Keratinocyte (primary cell): ENCODE measurements around the gene SCGB2A2. TPM values are rescaled to one million over a fixed set of nuclear protein-coding genes. Genes with fewer than 3 reads are reported as not detected.
A peak's percentile ranks its signal among the peaks of the same experiment; 100 is the strongest.

Experiments
- DNase-seq: peaks from one replicate; pipeline ENCODE4 v3.0.0-alpha.2; 2011; ENCODE audit warnings: low read depth, missing footprints, low spot score
- FAIRE-seq: peaks from 2 replicates; lab custom pipeline; 2011; peaks lifted over from hg19 to GRCh38; lab: Jason Lieb, UNC
- H2AFZ ChIP-seq: 2 replicates; pipeline ENCODE4 v1.6.0; 2012; ENCODE audit warnings: low read length, control low read depth, inconsistent platforms; ENCODE audit not compliant: control insufficient read depth
- H3K27ac ChIP-seq: 2 replicates; pipeline ENCODE4 v1.5.1; 2011; ENCODE audit warnings: low read length; ENCODE audit not compliant: control insufficient read depth, insufficient read depth
- H3K27me3 ChIP-seq: 3 replicates; pipeline ENCODE4 v1.6.0; 2011; ENCODE audit warnings: low read length; ENCODE audit not compliant: control insufficient read depth, insufficient read depth; ENCODE audit errors: extremely low read depth
- H3K36me3 ChIP-seq, 2 experiments: 2 replicates in 1 of 2; 3 replicates in 1 of 2; pipeline ENCODE4 v1.5.1; 2011; ENCODE audit warnings: low read length in 2 of 2, mild to moderate bottlenecking in 1 of 2; ENCODE audit not compliant: control insufficient read depth in 2 of 2, insufficient read depth in 2 of 2; ENCODE audit errors: extremely low read depth in 1 of 2
- H3K4me1 ChIP-seq: 3 replicates; pipeline ENCODE4 v1.5.1; 2011; ENCODE audit warnings: low read length; ENCODE audit not compliant: control insufficient read depth, insufficient read depth; ENCODE audit errors: extremely low read depth
- H3K4me2 ChIP-seq: 3 replicates; pipeline ENCODE4 v1.6.0; 2011; ENCODE audit warnings: low read depth, low read length; ENCODE audit not compliant: control insufficient read depth, insufficient read depth; ENCODE audit errors: extremely low read depth
- H3K4me3 ChIP-seq, 3 experiments: fragments of 200-600 bp in 1 of 3; sonication (generic) in 1 of 3; 2 replicates in 2 of 3; 3 replicates in 1 of 3; pipeline ENCODE4 v1.5.1; 2011 to 2016; ENCODE audit warnings: low read length in 3 of 3, mild to moderate bottlenecking in 3 of 3, control low read depth in 2 of 3, inconsistent platforms in 1 of 3, low read depth in 1 of 3, mixed read lengths in 1 of 3, mixed run types in 1 of 3, moderate library complexity in 1 of 3; ENCODE audit not compliant: control insufficient read depth in 2 of 3, insufficient read depth in 2 of 3; ENCODE audit errors: extremely low read depth in 1 of 3
- H3K79me2 ChIP-seq: 2 replicates; pipeline ENCODE4 v1.6.0; 2012; ENCODE audit warnings: low read length; ENCODE audit not compliant: control insufficient read depth, insufficient read depth
- H3K9ac ChIP-seq: 3 replicates; pipeline ENCODE4 v1.6.0; 2011; ENCODE audit warnings: low read length; ENCODE audit not compliant: control insufficient read depth, insufficient read depth; ENCODE audit errors: extremely low read depth
- H3K9me1 ChIP-seq: 3 replicates; pipeline ENCODE4 v1.6.0; 2011; ENCODE audit warnings: low read length; ENCODE audit not compliant: control insufficient read depth, insufficient read depth; ENCODE audit errors: extremely low read depth
- H3K9me3 ChIP-seq: 2 replicates; pipeline ENCODE4 v1.5.1; 2012; ENCODE audit warnings: low read depth, low read length; ENCODE audit not compliant: control insufficient read depth
- H4K20me1 ChIP-seq: 3 replicates; pipeline ENCODE4 v1.6.0; 2011; ENCODE audit warnings: low read length; ENCODE audit not compliant: control insufficient read depth, insufficient read depth; ENCODE audit errors: extremely low read depth
- EZH2 ChIP-seq: IDR thresholded peaks from one replicate; pipeline ENCODE4 v1.6.1; 2012; ENCODE audit warnings: inconsistent platforms, mild to moderate bottlenecking, low read length, moderate library complexity
- dilution Hi-C: fragments of 300-500 bp; cut with MboI; formaldehyde crosslinking; loops from one replicate; pipeline ENCODE4 v1.7.0; 2020; ENCODE audit warnings: low sequenced_read_pairs; ENCODE audit not compliant: extremely low pct_ligation_motif_present
- polyA minus RNA-seq, 3 experiments: library from RNA; depleted of rRNA, polyadenylated mRNA; stranded (reverse); fragments of >200 nt; gene quantifications; 1 replicate in 1 of 3; 2 replicates in 1 of 3; 3 replicates in 1 of 3; pipeline ENCODE4 v1.2.3, GENCODE V29; 2011
- polyA plus RNA-seq, 5 experiments: library from polyadenylated mRNA; depleted of rRNA in 3 of 5; stranded (reverse) in 3 of 5; stranded (forward) in 1 of 5; unstranded in 1 of 5; fragments of >200 nt; gene quantifications; 1 replicate in 1 of 5; 2 replicates in 3 of 5; 3 replicates in 1 of 5; pipeline versions ENCODE4 v1.2.1 to v1.2.3, GENCODE V29; 2011 to 2012; ENCODE audit warnings: missing spikeins in 2 of 5, low read depth in 1 of 5, low replicate concordance in 1 of 5
- TF ChIP-seq, protein P1 (sequence below), 3 experiments: IDR thresholded peaks in 1 of 3; conservative IDR thresholded peaks in 1 of 3; optimal IDR thresholded peaks in 1 of 3; 2 replicates in 2 of 3; 3 replicates in 1 of 3; pipeline versions ENCODE3 to v1.5.1; 2011; ENCODE audit warnings: low read length in 3 of 3, mild to moderate bottlenecking in 3 of 3, moderate library complexity in 2 of 3, control low read depth in 1 of 3, inconsistent platforms in 1 of 3; ENCODE audit not compliant: insufficient read depth in 2 of 3; ENCODE audit errors: extremely low read depth in 1 of 3

Gene SCGB2A2
- polyA plus RNA-seq (not detected in 3 replicates), polyA minus RNA-seq (not detected in 3 replicates)
- not detected for polyA plus RNA-seq (2011; ENCODE audit: low read depth)
- not detected in 2 replicates for polyA plus RNA-seq (2011; cell fraction: cytosol; rRNA removed)
- not detected in 2 replicates for polyA plus RNA-seq (2011; cell fraction: nucleus; rRNA removed)
- not detected in 2 replicates for polyA plus RNA-seq (2012; ENCODE audit: low replicate concordance)
- not detected for polyA minus RNA-seq (2011; cell fraction: cytosol; rRNA and poly(A)+ RNA removed)
- not detected in 2 replicates for polyA minus RNA-seq (2011; cell fraction: nucleus; rRNA and poly(A)+ RNA removed)

- no peaks in the 10 kb centered on the region for H3K27me3 ChIP-seq
- TF ChIP-seq, protein P1, sequence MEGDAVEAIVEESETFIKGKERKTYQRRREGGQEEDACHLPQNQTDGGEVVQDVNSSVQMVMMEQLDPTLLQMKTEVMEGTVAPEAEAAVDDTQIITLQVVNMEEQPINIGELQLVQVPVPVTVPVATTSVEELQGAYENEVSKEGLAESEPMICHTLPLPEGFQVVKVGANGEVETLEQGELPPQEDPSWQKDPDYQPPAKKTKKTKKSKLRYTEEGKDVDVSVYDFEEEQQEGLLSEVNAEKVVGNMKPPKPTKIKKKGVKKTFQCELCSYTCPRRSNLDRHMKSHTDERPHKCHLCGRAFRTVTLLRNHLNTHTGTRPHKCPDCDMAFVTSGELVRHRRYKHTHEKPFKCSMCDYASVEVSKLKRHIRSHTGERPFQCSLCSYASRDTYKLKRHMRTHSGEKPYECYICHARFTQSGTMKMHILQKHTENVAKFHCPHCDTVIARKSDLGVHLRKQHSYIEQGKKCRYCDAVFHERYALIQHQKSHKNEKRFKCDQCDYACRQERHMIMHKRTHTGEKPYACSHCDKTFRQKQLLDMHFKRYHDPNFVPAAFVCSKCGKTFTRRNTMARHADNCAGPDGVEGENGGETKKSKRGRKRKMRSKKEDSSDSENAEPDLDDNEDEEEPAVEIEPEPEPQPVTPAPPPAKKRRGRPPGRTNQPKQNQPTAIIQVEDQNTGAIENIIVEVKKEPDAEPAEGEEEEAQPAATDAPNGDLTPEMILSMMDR (optimal IDR thresholded peaks at IDR 0.05 in 1 of 3, IDR thresholded peaks at IDR 0.05 in 1 of 3, conservative IDR thresholded peaks at IDR 0.05 in 1 of 3; ENCODE audit: extremely low read depth in 1 of 3, insufficient read depth in 2 of 3, low read length in 3 of 3) = peak; percentile 40 to 51 (median 45)
- no peak for TF ChIP-seq EZH2
- no peak for DNase-seq
- no peaks in the 10 kb centered on the region for H4K20me1 ChIP-seq
- no peak within 1 kb of the TSS for H3K4me3 ChIP-seq
- no peak within 1 kb of the TSS for H3K4me2 ChIP-seq
- H3K4me1 ChIP-seq = no peaks in the 10 kb centered on the region
- no peaks in the 10 kb centered on the region for H3K79me2 ChIP-seq
- H2AFZ ChIP-seq = no peak within 1 kb of the TSS
- no peak for FAIRE-seq
- no peak within 1 kb of the TSS for H3K9ac ChIP-seq
- H3K36me3 ChIP-seq = no peaks in the 10 kb centered on the region
- dilution Hi-C loops = no loop called here
- no peaks in the 10 kb centered on the region for H3K9me3 ChIP-seq
- H3K9me1 ChIP-seq = no peaks in the 10 kb centered on the region
- no peak within 1 kb of the TSS for H3K27ac ChIP-seq
These were observed at the start of gene SCGB2A2 for GRCh38 chr11:62269654-62270278. Gene SCGB2A2 (plus strand): TSS chr11:62270158. CDS start chr11:62270217, 59 bp downstream.

DNA sequence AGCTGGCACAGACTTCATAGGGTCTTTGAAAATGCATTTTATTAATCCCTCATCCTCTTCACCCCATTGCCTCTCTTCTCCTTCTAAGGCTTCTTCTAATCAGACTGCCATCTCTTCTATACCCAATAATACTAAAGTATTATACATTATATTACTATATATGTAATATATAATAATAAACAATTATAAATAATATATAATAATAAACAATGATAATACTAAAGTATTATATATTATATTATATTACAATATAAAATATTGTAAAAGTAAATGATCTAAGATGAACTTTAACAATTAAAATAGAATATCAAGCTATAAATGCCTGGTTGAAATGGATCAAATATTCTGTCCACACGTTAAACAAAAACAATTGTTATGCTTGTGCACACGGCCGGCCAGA is 48.5 kb upstream of the SCGB2A2 start:
- H3K36me3 ChIP-seq = no peaks in the 10 kb centered on the region
- DNase-seq (no peak), FAIRE-seq (no peak)
- H3K4me3 ChIP-seq = no peak overlapping the region
- H3K4me2 ChIP-seq = no peak overlapping the region
- TF ChIP-seq, protein P1 (optimal IDR thresholded peaks at IDR 0.05 in 1 of 3, IDR thresholded peaks at IDR 0.05 in 1 of 3, conservative IDR thresholded peaks at IDR 0.05 in 1 of 3; ENCODE audit: extremely low read depth in 1 of 3, insufficient read depth in 2 of 3, low read length in 3 of 3) = no peak
- no peak for TF ChIP-seq EZH2
- no peaks in the 10 kb centered on the region for H3K9me1 ChIP-seq
- H3K9ac ChIP-seq = no peak overlapping the region
- dilution Hi-C loops = no loop called here
- no peak overlapping the region for H3K27ac ChIP-seq
- H3K27me3 ChIP-seq = no peaks in the 10 kb centered on the region
- no peaks in the 10 kb centered on the region for H4K20me1 ChIP-seq
- H3K4me1 ChIP-seq = no peaks in the 10 kb centered on the region
- peaks cover 7% of the 10 kb centered on the region for H3K9me3 ChIP-seq
- H2AFZ ChIP-seq = no peak overlapping the region
- H3K79me2 ChIP-seq = no peaks in the 10 kb centered on the region
